OCI-LY1 (cell line): ENCODE data around the gene KNG1.

Experiments
- H2AFZ ChIP-seq: fragments of 200-600 bp; sonication (generic), shearing (Covaris generic); 2 replicates; pipeline ENCODE4 v1.6.0; 2014; ENCODE audit warnings: antibody characterized with exemption, mild to moderate bottlenecking, low read length
- H3F3A ChIP-seq: fragments of 200-600 bp; sonication (generic), shearing (Covaris generic); 2 replicates; pipeline ENCODE4 v1.6.0; 2014; ENCODE audit warnings: mild to moderate bottlenecking, antibody characterized with exemption, low read length, moderate library complexity; ENCODE audit not compliant: insufficient read depth
- H3K27ac ChIP-seq: fragments of 200-600 bp; sonication (generic); 2 replicates; pipeline ENCODE4 v1.5.1; 2014; ENCODE audit warnings: low read length, mixed run types, mild to moderate bottlenecking, low read depth; ENCODE audit not compliant: poor library complexity, severe bottlenecking
- H3K27me3 ChIP-seq: fragments of 200-600 bp; sonication (generic); 2 replicates; pipeline ENCODE4 v1.6.0; 2014; ENCODE audit warnings: antibody characterized with exemption, mild to moderate bottlenecking, low read length, moderate library complexity; ENCODE audit not compliant: insufficient read depth
- H3K36me3 ChIP-seq: fragments of 200-600 bp; sonication (generic); 2 replicates; pipeline ENCODE4 v1.6.1; 2014; ENCODE audit warnings: mild to moderate bottlenecking, antibody characterized with exemption, low read length, moderate library complexity, mixed read lengths; ENCODE audit not compliant: insufficient read depth
- H3K4me1 ChIP-seq: fragments of 200-600 bp; sonication (generic); 2 replicates; pipeline ENCODE4 v1.5.1; 2014; ENCODE audit warnings: mild to moderate bottlenecking, low read length, moderate library complexity; ENCODE audit not compliant: insufficient read depth, severe bottlenecking
- H3K4me2 ChIP-seq: fragments of 200-600 bp; sonication (generic), shearing (Covaris generic); 2 replicates; pipeline ENCODE4 v1.6.1; 2014; ENCODE audit warnings: low read length
- H3K4me3 ChIP-seq: fragments of 200-600 bp; sonication (generic); 2 replicates; pipeline ENCODE4 v1.5.1; 2014; ENCODE audit warnings: low read length, low read depth, mild to moderate bottlenecking, mixed read lengths; ENCODE audit not compliant: poor library complexity, severe bottlenecking
- H3K79me2 ChIP-seq: fragments of 200-600 bp; shearing (Covaris generic); 2 replicates; pipeline ENCODE4 v1.6.1; 2016; ENCODE audit warnings: mixed run types, low read length, mixed read lengths; ENCODE audit not compliant: insufficient read depth
- H3K9ac ChIP-seq: fragments of 200-600 bp; sonication (generic), shearing (Covaris generic); 2 replicates; pipeline ENCODE4 v1.6.1; 2014; ENCODE audit warnings: mild to moderate bottlenecking, low read length, mixed read lengths
- H3K9me2 ChIP-seq: fragments of 200-600 bp; sonication (generic), shearing (Covaris generic); 2 replicates; pipeline ENCODE4 v1.6.1; 2014; ENCODE audit warnings: low read depth, mild to moderate bottlenecking, low read length, mixed read lengths
- H3K9me3 ChIP-seq: fragments of 200-600 bp; shearing (Covaris generic); 2 replicates; pipeline ENCODE4 v1.6.1; 2014; ENCODE audit warnings: low read length, mixed read lengths
- H4K20me1 ChIP-seq: fragments of 200-600 bp; sonication (generic), shearing (Covaris generic); 2 replicates; pipeline ENCODE4 v1.6.0; 2016; ENCODE audit warnings: mild to moderate bottlenecking, low read length; ENCODE audit not compliant: insufficient read depth
- CTCF ChIP-seq: fragments of 200-600 bp; sonication (generic), shearing (Covaris generic); IDR thresholded peaks from 2 replicates; pipeline ENCODE4 v1.5.1; 2017; ENCODE audit warnings: mild to moderate bottlenecking, antibody characterized with exemption, low read length, moderate library complexity, mixed read lengths
- EZH2 ChIP-seq: fragments of 200-600 bp; sonication (generic), shearing (Covaris generic); IDR thresholded peaks from 2 replicates; pipeline ENCODE4 v1.8.0; 2017; ENCODE audit warnings: borderline replicate concordance, mixed run types, mild to moderate bottlenecking, antibody characterized with exemption, low read length, moderate library complexity, mixed read lengths

The KNG1 gene

GRCh38 chr3:186784820-186785494, 67.8 kb downstream of the KNG1 start:
- Histone ChIP-seq H3K27ac (peak overlapping the region; percentile 96), H3K4me1 (peaks cover 48% of the 10 kb centered on the region), H3F3A (peaks cover 58% of the 10 kb centered on the region), H3K79me2 (peaks cover 27% of the 10 kb centered on the region), H3K9ac (peak overlapping the region; percentile 97), H3K9me3 (no peaks in the 10 kb centered on the region), H3K27me3 (no peaks in the 10 kb centered on the region), H3K36me3 (peaks cover 65% of the 10 kb centered on the region), H4K20me1 (peaks cover 11% of the 10 kb centered on the region; the same call in 1 of the 2 replicates), H2AFZ (no peak overlapping the region), H3K4me2 (peak overlapping the region; percentile 84), H3K4me3 (peak overlapping the region; percentile 75), H3K9me2 (no peaks in the 10 kb centered on the region)
- no peak for TF ChIP-seq EZH2
- TF ChIP-seq CTCF, result no peak

GRCh38 chr3:186785495-186786018, 68.4 kb downstream of the KNG1 start:
- peaks cover 71% of the 10 kb centered on the region for H3K36me3 ChIP-seq
- peaks cover 48% of the 10 kb centered on the region for H3K4me1 ChIP-seq
- H3K27me3 ChIP-seq, result no peaks in the 10 kb centered on the region
- H3K9ac ChIP-seq, result peak overlapping the region; percentile 97
- peaks cover 11% of the 10 kb centered on the region; the same call in 1 of the 2 replicates for H4K20me1 ChIP-seq
- peaks cover 27% of the 10 kb centered on the region for H3K79me2 ChIP-seq
- peak overlapping the region; percentile 75 for H3K4me3 ChIP-seq
- peak overlapping the region; percentile 96 for H3K27ac ChIP-seq
- H3F3A ChIP-seq, result peaks cover 64% of the 10 kb centered on the region
- H3K4me2 ChIP-seq, result peak overlapping the region; percentile 84
- no peaks in the 10 kb centered on the region for H3K9me2 ChIP-seq
- no peaks in the 10 kb centered on the region for H3K9me3 ChIP-seq
- no peak overlapping the region for H2AFZ ChIP-seq
- no peak for TF ChIP-seq EZH2
- no peak for TF ChIP-seq CTCF

GRCh38 chr3:186786922-186787321, 69.8 kb downstream of the KNG1 start:
- peaks cover 11% of the 10 kb centered on the region; the same call in 1 of the 2 replicates for H4K20me1 ChIP-seq
- H3K9me3 ChIP-seq, result no peaks in the 10 kb centered on the region
- peaks cover 48% of the 10 kb centered on the region for H3K4me1 ChIP-seq
- no peaks in the 10 kb centered on the region for H3K27me3 ChIP-seq
- no peaks in the 10 kb centered on the region for H3K9me2 ChIP-seq
- peaks cover 83% of the 10 kb centered on the region for H3K36me3 ChIP-seq
- H3K4me2 ChIP-seq, result peak overlapping the region; percentile 84
- H3K27ac ChIP-seq, result peak overlapping the region; percentile 8
- peak overlapping the region; percentile 75 for H3K4me3 ChIP-seq
- H3F3A ChIP-seq, result peaks cover 77% of the 10 kb centered on the region
- TF ChIP-seq CTCF (no peak), EZH2 (no peak)
- no peak overlapping the region for H2AFZ ChIP-seq
- peak overlapping the region; percentile 97; the same call in 1 of the 2 replicates for H3K9ac ChIP-seq
- peaks cover 27% of the 10 kb centered on the region for H3K79me2 ChIP-seq
